Measurements from ENCODE around the gene GLRA1. TPM values are rescaled to one million over a fixed set of nuclear protein-coding genes. Genes with fewer than 3 reads are reported as not detected.

Gene GLRA1
- total RNA-seq, 1 experiment from 2014 or later, result not detected

- TF ChIP-seq, protein P1, sequence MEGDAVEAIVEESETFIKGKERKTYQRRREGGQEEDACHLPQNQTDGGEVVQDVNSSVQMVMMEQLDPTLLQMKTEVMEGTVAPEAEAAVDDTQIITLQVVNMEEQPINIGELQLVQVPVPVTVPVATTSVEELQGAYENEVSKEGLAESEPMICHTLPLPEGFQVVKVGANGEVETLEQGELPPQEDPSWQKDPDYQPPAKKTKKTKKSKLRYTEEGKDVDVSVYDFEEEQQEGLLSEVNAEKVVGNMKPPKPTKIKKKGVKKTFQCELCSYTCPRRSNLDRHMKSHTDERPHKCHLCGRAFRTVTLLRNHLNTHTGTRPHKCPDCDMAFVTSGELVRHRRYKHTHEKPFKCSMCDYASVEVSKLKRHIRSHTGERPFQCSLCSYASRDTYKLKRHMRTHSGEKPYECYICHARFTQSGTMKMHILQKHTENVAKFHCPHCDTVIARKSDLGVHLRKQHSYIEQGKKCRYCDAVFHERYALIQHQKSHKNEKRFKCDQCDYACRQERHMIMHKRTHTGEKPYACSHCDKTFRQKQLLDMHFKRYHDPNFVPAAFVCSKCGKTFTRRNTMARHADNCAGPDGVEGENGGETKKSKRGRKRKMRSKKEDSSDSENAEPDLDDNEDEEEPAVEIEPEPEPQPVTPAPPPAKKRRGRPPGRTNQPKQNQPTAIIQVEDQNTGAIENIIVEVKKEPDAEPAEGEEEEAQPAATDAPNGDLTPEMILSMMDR (IDR thresholded peaks at IDR 0.05; ENCODE audit: insufficient read depth in 1 of 2, low read depth in 1 of 2, low read length in 1 of 2, severe bottlenecking in 1 of 2, unreplicated experiment in 1 of 2), result no peak
- H3K4me1 ChIP-seq, result no peaks in the 10 kb centered on the region
These were observed 12.3 kb downstream of the GLRA1 start for GRCh38 chr5:151912360-151912759.

DNA sequence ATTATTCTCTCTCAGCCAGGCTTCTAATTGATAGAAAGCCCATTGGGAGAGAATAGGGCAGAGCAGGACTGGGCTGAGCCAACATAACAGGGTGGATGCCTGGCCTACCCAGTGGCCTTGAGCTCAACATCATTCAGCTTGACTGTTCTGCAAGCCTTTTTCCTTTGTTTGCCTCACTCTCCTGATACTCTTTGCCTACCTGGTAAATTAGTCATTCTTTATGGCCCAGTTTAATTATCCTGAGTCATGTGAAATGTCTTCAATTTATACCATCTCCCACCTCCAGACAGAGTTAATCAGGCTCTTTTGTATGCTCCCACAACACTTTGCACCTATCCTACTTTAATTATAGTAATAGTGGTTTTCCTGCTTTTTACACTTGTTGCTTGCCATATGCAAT is 13.6 kb downstream of the GLRA1 start:
- no peaks in the 10 kb centered on the region for H3K4me1 Mint-ChIP-seq (ENCODE audit: low read depth, unreplicated experiment)
- peaks cover 17% of the 10 kb centered on the region for H3K27me3 Mint-ChIP-seq (ENCODE audit: insufficient read depth, unreplicated experiment)
- Histone ChIP-seq H3K36me3 (ENCODE audit: control insufficient read depth, insufficient read depth, low read length) (no peaks in the 10 kb centered on the region), H3K4me1 (no peaks in the 10 kb centered on the region), H3K4me3 (ENCODE audit: low read depth, low read length) (no peak overlapping the region), H3K27me3 (replicated peaks; ENCODE audit: control insufficient read depth, insufficient read depth, low read length) (no peaks in the 10 kb centered on the region), H3K9me3 (no peaks in the 10 kb centered on the region)
- TF ChIP-seq, protein P1 (IDR thresholded peaks at IDR 0.05; ENCODE audit: insufficient read depth in 1 of 2, low read depth in 1 of 2, low read length in 1 of 2, severe bottlenecking in 1 of 2, unreplicated experiment in 1 of 2), result no peak
- DNase-seq, result no peak
- no peaks in the 10 kb centered on the region for H3K36me3 Mint-ChIP-seq (ENCODE audit: insufficient read depth, unreplicated experiment)
- intact Hi-C loops (cut with micrococcal nuclease; ENCODE audit: unreplicated experiment), result no loop called here
- ChIA-PET CTCF (interaction anchor here (0.6 kb wide), 1 partner anchor 604 kb away, joined by 3 read pairs; no protein-coding TSS in a partner anchor), POLR2A (no interaction called here)
- BruUV-seq (replicated peaks), result no TSS peak
- H3K4me3 Mint-ChIP-seq (ENCODE audit: unreplicated experiment), result no peak overlapping the region
- no peak overlapping the region for H3K27ac Mint-ChIP-seq (ENCODE audit: unreplicated experiment)
- no peaks in the 10 kb centered on the region for H3K9me3 Mint-ChIP-seq (ENCODE audit: unreplicated experiment)

More at GRCh38 chr5:151912360-151912759, 12.3 kb downstream of the GLRA1 start:
- no TSS peak for BruUV-seq (replicated peaks)
- peaks cover 9% of the 10 kb centered on the region for H3K27me3 Mint-ChIP-seq (ENCODE audit: insufficient read depth, unreplicated experiment)
- no peaks in the 10 kb centered on the region for H3K9me3 Mint-ChIP-seq (ENCODE audit: unreplicated experiment)
- CTCF ChIA-PET, result no interaction called here
- H3K36me3 Mint-ChIP-seq (ENCODE audit: insufficient read depth, unreplicated experiment), result no peaks in the 10 kb centered on the region
- no peak overlapping the region for H3K27ac Mint-ChIP-seq (ENCODE audit: unreplicated experiment)
- H3K4me3 Mint-ChIP-seq (ENCODE audit: unreplicated experiment), result no peak overlapping the region
- H3K4me3 ChIP-seq (ENCODE audit: low read depth, low read length), result no peak overlapping the region
- intact Hi-C loops (cut with micrococcal nuclease; ENCODE audit: unreplicated experiment), result no loop called here
- POLR2A ChIA-PET, result no interaction called here
- no peak for DNase-seq
- no peaks in the 10 kb centered on the region for H3K27me3 ChIP-seq (replicated peaks; ENCODE audit: control insufficient read depth, insufficient read depth, low read length)
- H3K36me3 ChIP-seq (ENCODE audit: control insufficient read depth, insufficient read depth, low read length), result no peaks in the 10 kb centered on the region
- no peaks in the 10 kb centered on the region for H3K4me1 Mint-ChIP-seq (ENCODE audit: low read depth, unreplicated experiment)
- no peaks in the 10 kb centered on the region for H3K9me3 ChIP-seq

GRCh38 chr5:151909628-151910027 is 15.0 kb downstream of the GLRA1 start:
- TF ChIP-seq, protein P1 (IDR thresholded peaks at IDR 0.05; ENCODE audit: insufficient read depth in 1 of 2, low read depth in 1 of 2, low read length in 1 of 2, severe bottlenecking in 1 of 2, unreplicated experiment in 1 of 2), result no peak
- H3K4me1 ChIP-seq, result no peaks in the 10 kb centered on the region
- H3K36me3 ChIP-seq (ENCODE audit: control insufficient read depth, insufficient read depth, low read length), result no peaks in the 10 kb centered on the region
- H3K4me1 Mint-ChIP-seq (ENCODE audit: low read depth, unreplicated experiment), result no peaks in the 10 kb centered on the region
- no peak overlapping the region for H3K4me3 ChIP-seq (ENCODE audit: low read depth, low read length)
- H3K27ac Mint-ChIP-seq (ENCODE audit: unreplicated experiment), result no peak overlapping the region
- peaks cover 17% of the 10 kb centered on the region for H3K27me3 Mint-ChIP-seq (ENCODE audit: insufficient read depth, unreplicated experiment)
- ChIA-PET POLR2A (no interaction called here), CTCF (no interaction called here)
- no TSS peak for BruUV-seq (replicated peaks)
- no peaks in the 10 kb centered on the region for H3K27me3 ChIP-seq (replicated peaks; ENCODE audit: control insufficient read depth, insufficient read depth, low read length)
- no peak for DNase-seq
- H3K36me3 Mint-ChIP-seq (ENCODE audit: insufficient read depth, unreplicated experiment), result no peaks in the 10 kb centered on the region
- no peak overlapping the region for H3K4me3 Mint-ChIP-seq (ENCODE audit: unreplicated experiment)
- H3K9me3 ChIP-seq, result no peaks in the 10 kb centered on the region
- intact Hi-C loops (cut with micrococcal nuclease; ENCODE audit: unreplicated experiment), result no loop called here
- no peaks in the 10 kb centered on the region for H3K9me3 Mint-ChIP-seq (ENCODE audit: unreplicated experiment)
